GM18505 (cell line): Measurements from ENCODE around the gene CAD.

Source experiments
- ATAC-seq: cut with Tn5 transposase; IDR thresholded peaks from one replicate; pipeline ENCODE4 v1.9.1; 2021; ENCODE audit not compliant: unreplicated experiment
- POLR2A ChIP-seq: IDR thresholded peaks from 4 replicates; pipeline ENCODE4 v1.6.1; 2011; ENCODE audit warnings: borderline replicate concordance; ENCODE audit not compliant: insufficient read depth, insufficient read length; ENCODE audit errors: extremely low read depth

Gene CAD

DNA sequence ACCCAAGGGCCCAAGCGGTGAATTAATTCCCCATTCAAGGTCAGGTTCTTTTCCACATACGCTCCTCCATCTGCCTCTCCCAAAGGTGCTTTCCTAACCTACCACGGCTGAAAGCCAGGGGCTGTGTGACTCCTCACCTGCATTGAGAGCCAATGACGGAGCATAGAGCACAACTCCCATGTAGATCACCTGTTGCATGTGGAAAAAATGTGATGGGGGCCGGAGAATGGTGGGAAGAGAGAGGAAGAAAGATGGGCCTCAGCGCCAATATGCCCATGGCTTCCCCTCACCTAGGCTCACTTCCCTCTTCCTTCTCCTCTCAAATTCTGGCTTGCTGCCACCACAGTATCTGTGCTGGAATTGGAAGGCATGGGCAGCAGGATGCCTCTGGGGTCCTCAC lies 10.8 kb upstream of the CAD start:
- no peak for ATAC-seq
- no peak for TF ChIP-seq POLR2A

DNA sequence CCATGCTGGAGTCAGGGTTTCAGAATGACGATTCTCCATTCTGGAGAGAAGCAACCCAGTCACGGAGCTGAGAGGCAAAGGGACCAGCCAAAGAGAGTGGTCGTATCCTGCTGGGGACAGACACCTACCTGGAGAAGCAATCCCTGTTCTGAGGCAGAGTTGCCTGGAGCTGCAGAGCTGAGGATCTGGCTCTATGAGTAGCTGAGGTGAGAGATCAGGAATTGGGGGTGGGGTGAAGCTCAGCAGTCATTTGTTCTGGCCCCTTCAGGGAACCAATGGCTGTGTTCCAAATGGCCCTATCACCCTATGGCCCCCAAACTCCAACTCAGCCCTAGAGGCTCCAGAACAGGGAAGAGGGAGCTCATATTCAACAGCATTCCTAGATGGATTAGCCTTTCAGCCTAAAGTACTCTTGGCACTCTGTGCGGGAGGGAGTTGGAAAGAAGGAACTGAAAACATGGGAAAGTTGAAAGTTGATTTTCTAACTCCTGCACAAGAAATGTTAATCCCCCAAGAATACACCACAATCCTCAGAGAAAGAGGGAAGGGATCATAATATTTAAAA lies 8.6 kb upstream of the CAD start:
- TF ChIP-seq POLR2A, result no peak
- ATAC-seq, result no peak

- ATAC-seq, result no peak
- no peak for TF ChIP-seq POLR2A
Observed at GRCh38 chr2:27209621-27210401, 7.4 kb upstream of the CAD start.

GRCh38 chr2:27211241-27211942 lies 5.8 kb upstream of the CAD start:
- ATAC-seq, result no peak
- no peak for TF ChIP-seq POLR2A

GRCh38 chr2:27211943-27212625 lies 5.1 kb upstream of the CAD start, which contains the start of the genes ATRAID and SLC5A6:
TSS of gene ATRAID (plus strand) at chr2:27212041. CDS start at chr2:27212369, 328 bp downstream.
TSS of gene SLC5A6 (minus strand) at chr2:27212268. CDS start at chr2:27207650, 4,618 bp downstream.
- ATAC-seq, result peak; percentile 74
- peak; percentile 96 for TF ChIP-seq POLR2A

GRCh38 chr2:27212626-27213471 lies 4.3 kb upstream of the CAD start:
- peak; percentile 2 for ATAC-seq
- no peak for TF ChIP-seq POLR2A

GRCh38 chr2:27214941-27215340 lies 2.2 kb upstream of the CAD start:
- no peak for ATAC-seq
- no peak for TF ChIP-seq POLR2A

- no peak for ATAC-seq
- no peak for TF ChIP-seq POLR2A
Observed at GRCh38 chr2:27216416-27217137, 592 bp upstream of the CAD start.

DNA sequence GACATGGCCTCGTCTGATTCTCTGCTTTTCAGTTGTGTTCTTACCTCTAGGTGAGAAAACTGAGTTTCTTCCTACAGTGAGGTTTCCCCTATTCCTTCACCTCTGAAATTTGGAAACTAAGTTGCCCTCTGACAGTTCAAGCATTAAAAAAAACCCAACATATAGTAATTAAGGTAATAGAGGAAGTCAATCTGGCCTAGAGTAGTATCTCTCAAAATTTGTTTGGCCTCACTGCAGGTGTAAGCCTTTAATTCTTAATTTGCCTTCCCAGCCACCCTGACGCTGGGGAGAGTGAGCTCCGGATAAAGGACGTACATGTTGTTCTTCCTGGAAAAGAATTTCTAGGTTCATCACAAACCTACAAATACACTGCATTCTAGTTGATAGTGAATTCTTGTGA lies 1.4 kb downstream of the CAD start:
- TF ChIP-seq POLR2A, result no peak
- no peak for ATAC-seq

DNA sequence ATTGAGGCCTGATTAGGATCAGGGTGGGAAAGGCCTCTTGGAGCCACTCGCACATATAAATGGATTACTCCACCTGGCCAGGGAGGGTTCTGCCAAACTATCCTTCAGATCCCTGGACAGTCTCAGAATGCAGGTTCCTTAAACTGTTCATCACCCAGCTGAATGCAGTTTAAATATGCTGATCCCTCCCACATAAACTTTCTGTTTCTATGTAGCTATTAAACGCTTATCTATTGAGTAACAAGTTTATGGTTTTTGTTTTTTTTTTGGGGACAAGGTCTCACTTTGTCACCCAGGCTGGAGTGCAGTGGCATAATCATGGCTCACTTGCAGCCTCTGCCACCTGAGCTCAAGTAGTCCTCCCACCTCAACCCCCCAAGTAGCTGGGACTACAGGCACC lies 1.9 kb downstream of the CAD start:
- TF ChIP-seq POLR2A, result no peak
- no peak for ATAC-seq

GRCh38 chr2:27220091-27220490 lies 2.9 kb downstream of the CAD start:
- no peak for TF ChIP-seq POLR2A
- no peak for ATAC-seq

- no peak for ATAC-seq
- no peak for TF ChIP-seq POLR2A
Observed at GRCh38 chr2:27221166-27221565, 4.0 kb downstream of the CAD start.
